ENCODE data around the gene ADCY4. TPM values are rescaled to one million over a fixed set of nuclear protein-coding genes. Genes with fewer than 3 reads are reported as not detected.

Gene ADCY4
- polyA plus RNA-seq, 1 donor = 15.2 TPM

DNA sequence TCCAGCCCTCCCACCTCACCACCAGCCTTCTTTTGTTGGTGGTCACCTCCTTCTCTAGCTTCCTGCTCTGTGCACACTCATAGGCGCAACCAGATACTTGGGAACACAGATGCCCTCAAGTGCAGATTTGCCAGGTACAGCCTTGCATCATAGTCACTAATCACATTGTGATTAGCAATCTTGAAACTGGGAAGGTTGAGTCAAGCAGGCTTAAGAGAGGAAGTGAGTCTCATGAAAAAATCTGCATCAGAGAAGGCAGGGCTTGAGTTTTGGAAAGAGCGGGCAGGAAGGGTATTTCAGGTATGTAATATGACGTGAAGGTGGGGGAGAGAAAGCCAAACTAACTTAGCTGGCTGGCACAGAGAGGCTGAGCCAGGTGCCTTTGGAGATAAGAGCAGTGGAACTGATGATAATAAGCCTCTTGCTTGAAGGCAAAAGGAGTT is 60.7 kb downstream of the ADCY4 start:
- no peak for DNase-seq (ENCODE audit: low read depth)

DNA sequence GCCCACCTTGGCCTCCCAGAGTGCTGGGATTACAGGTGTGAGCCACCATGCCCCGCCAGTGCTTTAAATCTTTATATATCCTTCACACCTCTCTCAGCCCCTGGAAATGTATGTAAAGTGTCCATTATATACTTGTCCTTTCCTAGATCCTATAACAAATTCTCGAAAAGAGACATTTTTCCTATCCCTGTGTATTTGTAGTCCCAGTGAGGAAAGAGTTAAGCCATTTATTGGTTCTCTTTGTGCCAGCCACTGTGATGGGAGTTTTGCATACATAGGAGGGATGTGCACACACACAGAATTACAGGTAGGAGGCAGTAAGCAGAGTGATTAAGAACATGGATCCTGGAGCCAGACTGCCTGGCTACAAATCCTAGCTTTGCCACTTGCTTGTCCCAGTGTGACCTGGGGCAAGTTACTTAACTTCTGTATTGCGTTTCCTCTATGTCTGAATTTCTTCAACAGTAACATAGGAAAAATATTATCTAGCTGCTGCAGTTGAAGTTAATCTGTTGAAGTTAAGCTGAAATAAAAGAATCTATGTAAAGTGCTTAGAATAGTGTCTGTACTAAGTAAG is 61.4 kb downstream of the ADCY4 start:
- DNase-seq (ENCODE audit: low read depth) = no peak

DNA sequence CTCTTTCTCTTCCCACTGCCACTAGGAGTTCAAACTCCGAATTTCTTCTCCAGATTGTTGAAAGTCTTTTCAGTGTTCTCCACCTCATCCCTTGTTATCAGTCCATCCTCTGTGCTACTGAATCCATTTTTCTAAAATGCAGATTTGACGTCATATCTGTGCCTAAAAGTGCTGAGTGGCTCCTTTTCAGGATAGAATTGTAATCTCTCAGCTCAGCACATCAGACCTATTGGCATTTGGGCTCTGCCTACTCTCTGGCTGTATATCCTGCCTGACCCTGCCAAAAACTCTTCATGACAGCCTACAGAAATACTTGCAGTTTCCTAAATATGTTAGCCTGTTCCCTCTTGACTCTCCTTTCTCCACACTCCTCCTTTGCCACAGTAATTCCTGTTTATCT is 62.4 kb downstream of the ADCY4 start:
- no peak for DNase-seq (ENCODE audit: low read depth)

DNA sequence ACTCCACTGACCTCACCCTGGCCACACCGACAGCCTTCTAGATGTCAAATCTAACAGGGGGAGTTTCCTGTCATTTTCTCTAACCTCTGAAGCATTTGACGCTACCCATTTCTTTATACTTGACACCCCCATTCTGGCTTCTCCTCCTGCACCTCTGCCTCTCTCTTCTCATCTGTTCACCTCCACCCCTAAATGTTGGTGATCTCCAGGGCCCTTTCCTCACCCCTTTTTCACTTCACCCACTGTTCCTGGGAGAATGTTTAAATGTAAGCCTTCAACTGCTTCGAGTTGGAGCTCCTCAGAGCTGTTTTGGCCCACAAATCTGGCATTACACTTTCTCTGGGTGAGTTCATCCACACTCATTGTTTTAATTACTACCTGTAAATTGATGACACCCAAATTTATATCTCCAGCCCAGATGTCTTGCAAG is 63.0 kb downstream of the ADCY4 start:
- DNase-seq (ENCODE audit: low read depth) = no peak

- DNase-seq (ENCODE audit: low read depth) = peak; percentile 55
Measured at GRCh38 chr14:24271134-24271833, 63.6 kb downstream of the ADCY4 start, which contains the start of gene RABGGTA. Gene RABGGTA (minus strand): TSS chr14:24271597. CDS start chr14:24271115, 482 bp downstream.

DNA sequence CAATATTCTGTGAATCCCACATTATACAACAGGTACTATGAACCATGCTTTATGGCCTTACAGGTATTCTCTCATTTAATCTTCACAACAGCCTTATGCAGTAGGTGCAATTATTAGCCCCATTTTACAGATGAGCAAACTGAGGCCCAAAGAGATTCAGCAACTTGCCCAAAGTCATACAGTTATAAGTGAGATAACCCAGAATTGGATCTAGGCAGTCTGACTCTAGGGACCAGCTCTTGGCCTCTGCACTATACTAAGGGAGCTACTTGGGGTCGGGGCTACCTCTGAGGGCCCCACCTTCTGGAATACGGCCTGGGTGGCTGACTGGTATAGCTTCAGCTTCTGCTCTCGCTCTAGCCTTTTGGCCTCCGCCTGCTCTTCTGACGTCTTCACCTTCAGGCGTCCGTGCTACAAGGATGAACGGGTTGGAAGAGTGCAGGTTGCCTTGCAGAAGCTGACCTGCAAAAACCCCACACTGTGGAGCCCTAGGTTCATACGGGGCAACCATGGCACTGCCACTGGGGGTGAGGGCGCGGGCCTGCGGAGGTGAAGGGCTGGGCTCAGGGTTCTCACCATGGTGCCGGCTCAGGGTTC is 64.2 kb downstream of the ADCY4 start:
- DNase-seq (ENCODE audit: low read depth) = no peak

DNA sequence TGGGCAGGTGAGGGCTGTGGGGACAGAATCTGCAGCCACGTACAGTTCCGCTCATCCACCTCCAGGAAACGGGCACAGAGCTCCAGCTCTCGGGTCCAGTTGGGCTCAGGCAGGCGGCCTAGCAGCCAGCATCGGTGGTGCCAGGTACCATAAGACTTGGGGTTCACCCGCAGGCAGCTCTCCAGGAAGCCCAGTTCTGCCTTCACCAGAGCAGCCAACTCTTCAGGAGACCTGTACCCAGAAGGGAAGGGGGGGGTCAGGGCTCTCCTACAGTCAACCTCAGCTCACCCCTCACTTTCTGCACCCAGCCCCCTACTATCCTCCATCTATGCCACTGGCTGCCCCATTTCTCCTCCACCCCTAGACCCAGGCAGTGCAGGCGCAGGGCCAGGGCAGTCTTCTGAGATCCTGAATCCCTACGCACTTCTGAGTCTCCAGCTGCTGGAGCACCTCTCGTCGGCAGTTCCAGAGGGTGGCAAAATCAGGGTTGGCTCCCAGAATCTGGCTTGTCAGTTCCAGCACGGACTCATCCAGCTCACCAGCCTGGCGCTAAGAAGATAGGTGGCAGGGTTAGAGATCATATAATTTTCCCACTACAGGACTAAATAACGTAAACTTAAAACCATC is 64.8 kb downstream of the ADCY4 start:
- no peak for DNase-seq (ENCODE audit: low read depth)

DNA sequence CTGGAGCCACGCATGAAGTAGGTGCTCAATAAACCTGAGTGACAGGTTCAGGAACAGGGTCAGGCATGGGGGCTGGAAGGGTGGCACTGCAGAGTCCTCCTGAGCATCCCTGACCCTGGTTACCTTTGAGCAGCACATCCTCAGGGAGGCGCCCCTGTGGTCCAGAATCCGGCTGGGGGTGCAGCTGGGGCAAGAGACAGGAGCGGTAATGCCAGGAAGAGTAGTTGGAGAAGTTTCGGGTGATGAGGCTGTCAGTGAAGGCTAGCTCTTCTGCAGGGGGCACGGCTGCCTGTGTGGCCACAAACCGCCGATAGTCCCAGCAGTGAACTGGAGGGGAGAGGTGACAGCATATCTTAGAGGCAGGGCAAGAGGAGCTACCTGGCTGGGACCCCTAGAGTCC is 65.5 kb downstream of the ADCY4 start:
- DNase-seq (ENCODE audit: low read depth) = no peak

Other genes with a start within 250 kb of the ADCY4 start
- 3.6 TPM for gene PCK2, start 240.8 kb downstream of the ADCY4 start, polyA plus RNA-seq (ENCODE audit: insufficient read length)
- 45.7 TPM for gene DCAF11, start 220.3 kb downstream of the ADCY4 start, polyA plus RNA-seq (ENCODE audit: insufficient read length)
- gene NRL, start 220.1 kb downstream of the ADCY4 start, polyA plus RNA-seq (ENCODE audit: insufficient read length) = 1.8 TPM
- 164 TPM for gene FITM1, start 204.4 kb downstream of the ADCY4 start, polyA plus RNA-seq (ENCODE audit: insufficient read length)
- gene PSME1, start 198.9 kb downstream of the ADCY4 start, polyA plus RNA-seq (ENCODE audit: insufficient read length) = 110 TPM
- gene EMC9, start 193.5 kb downstream of the ADCY4 start, polyA plus RNA-seq (ENCODE audit: insufficient read length) = 32.1 TPM
- gene PSME2, start 188.5 kb downstream of the ADCY4 start, polyA plus RNA-seq (ENCODE audit: insufficient read length) = 74.3 TPM
- gene RNF31, start 187.6 kb downstream of the ADCY4 start, polyA plus RNA-seq (ENCODE audit: insufficient read length) = 32.6 TPM
- 25.1 TPM for gene IRF9, start 173.8 kb downstream of the ADCY4 start, polyA plus RNA-seq (ENCODE audit: insufficient read length)
- 8.2 TPM for gene REC8, start 163.0 kb downstream of the ADCY4 start, polyA plus RNA-seq (ENCODE audit: insufficient read length)
- gene IPO4, start 146.3 kb downstream of the ADCY4 start, polyA plus RNA-seq (ENCODE audit: insufficient read length) = 26.4 TPM
- 18.8 TPM for gene TM9SF1, start 139.6 kb downstream of the ADCY4 start, polyA plus RNA-seq (ENCODE audit: insufficient read length)
- 5.0 TPM for gene TSSK4, start 129.4 kb downstream of the ADCY4 start, polyA plus RNA-seq (ENCODE audit: insufficient read length)
- 40.0 TPM for gene CHMP4A, start 121.6 kb downstream of the ADCY4 start, polyA plus RNA-seq (ENCODE audit: insufficient read length)
- 5.5 TPM for gene MDP1, start 119.0 kb downstream of the ADCY4 start, polyA plus RNA-seq (ENCODE audit: insufficient read length)
- gene NEDD8, start 102.7 kb downstream of the ADCY4 start, polyA plus RNA-seq (ENCODE audit: insufficient read length) = 188 TPM
- gene GMPR2, start 102.1 kb downstream of the ADCY4 start, polyA plus RNA-seq (ENCODE audit: insufficient read length) = 53.3 TPM
- gene TINF2, start 92.4 kb downstream of the ADCY4 start, polyA plus RNA-seq (ENCODE audit: insufficient read length) = 37.0 TPM
- 0.86 TPM for gene TGM1, start 71.9 kb downstream of the ADCY4 start, polyA plus RNA-seq (ENCODE audit: insufficient read length)
- 14.7 TPM for gene RABGGTA, start 63.5 kb downstream of the ADCY4 start, polyA plus RNA-seq (ENCODE audit: insufficient read length)
- 15.0 TPM for gene DHRS1, start 35.3 kb downstream of the ADCY4 start, polyA plus RNA-seq (ENCODE audit: insufficient read length)
- 21.1 TPM for gene NOP9, start 35.2 kb downstream of the ADCY4 start, polyA plus RNA-seq (ENCODE audit: insufficient read length)
- gene CIDEB, start 27.1 kb downstream of the ADCY4 start, polyA plus RNA-seq (ENCODE audit: insufficient read length) = 8.2 TPM
- 2.0 TPM for gene LTB4R2, start 24.9 kb downstream of the ADCY4 start, polyA plus RNA-seq (ENCODE audit: insufficient read length)
- 2.1 TPM for gene LTB4R, start 23.6 kb downstream of the ADCY4 start, polyA plus RNA-seq (ENCODE audit: insufficient read length)
- gene RIPK3, start 4.9 kb upstream of the ADCY4 start, polyA plus RNA-seq (ENCODE audit: insufficient read length) = 1.1 TPM
- 39.2 TPM for gene NFATC4, start 33.1 kb upstream of the ADCY4 start, polyA plus RNA-seq (ENCODE audit: insufficient read length)
- gene NYNRIN, start 63.9 kb upstream of the ADCY4 start, polyA plus RNA-seq (ENCODE audit: insufficient read length) = 23.1 TPM
- 2.4 TPM for gene CBLN3, start 94.6 kb upstream of the ADCY4 start, polyA plus RNA-seq (ENCODE audit: insufficient read length)
- 38.1 TPM for gene KHNYN, start 94.9 kb upstream of the ADCY4 start, polyA plus RNA-seq (ENCODE audit: insufficient read length)
- gene SDR39U1, start 107.7 kb upstream of the ADCY4 start, polyA plus RNA-seq (ENCODE audit: insufficient read length) = 54.1 TPM
- gene CMA1, start 173.2 kb upstream of the ADCY4 start, polyA plus RNA-seq (ENCODE audit: insufficient read length) = not detected
- gene CTSG, start 241.2 kb upstream of the ADCY4 start, polyA plus RNA-seq (ENCODE audit: insufficient read length) = 2.5 TPM

Measured in forelimb muscle (tissue), 1 donor.